Measurements from ENCODE around the gene GLCCI1.

DNA sequence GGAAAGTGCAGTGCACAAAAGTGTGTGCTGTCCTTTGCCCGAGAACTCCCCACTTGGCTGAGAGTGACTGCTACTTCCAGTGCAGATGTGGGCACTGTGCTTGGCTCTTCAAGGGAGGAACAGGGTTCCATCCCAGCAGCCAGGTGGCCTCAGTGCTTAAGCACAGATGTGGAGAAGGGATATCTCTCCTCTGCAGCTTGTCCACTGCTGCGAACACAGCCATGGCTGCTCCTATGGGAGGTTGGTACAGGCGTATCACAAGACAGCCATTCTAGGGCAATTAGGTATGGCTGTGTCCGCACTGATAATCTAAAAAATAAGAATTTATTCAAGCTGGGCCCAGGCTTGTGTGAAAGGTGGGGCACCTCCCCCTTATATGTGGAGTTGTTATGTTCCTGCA is 66.6 kb downstream of the GLCCI1 start:
- TF ChIP-seq CTCF (IDR thresholded peaks at IDR 0.05; ENCODE audit: low read length) (no peak), EZH2 (IDR thresholded peaks at IDR 0.05; ENCODE audit: borderline replicate concordance, low read length) (no peak)

All from OCI-LY1 (cell line).